Mesenchymal stem cell (in vitro differentiated cells and primary cell): ENCODE results near the gene CCM2.

Experiments used
- DNase-seq: peaks from one replicate; pipeline ENCODE4 v3.0.0-alpha.2; 2013
- H2AFZ ChIP-seq: one replicate; pipeline ENCODE4 v1.6.1; 2013; ENCODE audit warnings: low read depth, mild to moderate bottlenecking, control low read depth, inconsistent platforms, low read length, moderate library complexity
- H2AK5ac ChIP-seq: 2 replicates; pipeline ENCODE4 v1.6.1; 2013; ENCODE audit warnings: low read length, moderate library complexity, mild to moderate bottlenecking, inconsistent platforms; ENCODE audit not compliant: severe bottlenecking
- H2BK120ac ChIP-seq: one replicate; pipeline ENCODE4 v1.6.1; 2013; ENCODE audit warnings: low read depth, mild to moderate bottlenecking, inconsistent platforms, low read length, moderate library complexity
- H2BK12ac ChIP-seq, 2 experiments: one replicate each; pipeline ENCODE4 v1.6.1; 2013; ENCODE audit warnings: inconsistent platforms in 2 of 2, low read length in 2 of 2, mild to moderate bottlenecking in 2 of 2, moderate library complexity in 2 of 2, control low read depth in 1 of 2
- H2BK15ac ChIP-seq: one replicate; pipeline ENCODE4 v1.6.1; 2013; ENCODE audit warnings: mild to moderate bottlenecking, low read depth, inconsistent platforms; ENCODE audit not compliant: poor library complexity, severe bottlenecking
- H2BK5ac ChIP-seq: 2 replicates; pipeline ENCODE4 v1.6.1; 2013; ENCODE audit warnings: low read depth, mild to moderate bottlenecking, low read length, control low read depth, inconsistent platforms; ENCODE audit not compliant: poor library complexity, severe bottlenecking
- H3K14ac ChIP-seq, 2 experiments: one replicate each; pipeline ENCODE4 v1.6.1; 2013; ENCODE audit warnings: inconsistent platforms in 2 of 2, low read length in 2 of 2, control low read depth in 1 of 2, mild to moderate bottlenecking in 1 of 2, moderate library complexity in 1 of 2
- H3K18ac ChIP-seq, 2 experiments: one replicate each; pipeline ENCODE4 v1.6.1; 2013; ENCODE audit warnings: inconsistent platforms in 2 of 2, low read length in 2 of 2, control low read depth in 1 of 2, low read depth in 1 of 2, mild to moderate bottlenecking in 1 of 2
- H3K23ac ChIP-seq, 2 experiments: one replicate each; pipeline ENCODE4 v1.6.1; 2013; ENCODE audit warnings: inconsistent platforms in 2 of 2, low read length in 2 of 2, mild to moderate bottlenecking in 2 of 2, moderate library complexity in 2 of 2, control low read depth in 1 of 2
- H3K27ac ChIP-seq: 2 replicates; pipeline ENCODE4 v1.5.1; 2013; ENCODE audit warnings: mild to moderate bottlenecking, moderate library complexity, low read length, control low read depth, inconsistent platforms; ENCODE audit not compliant: poor library complexity, severe bottlenecking
- H3K27me3 ChIP-seq, 2 experiments: 2 replicates each; pipeline versions ENCODE4 v1.6.1 to v1.7.0; 2013; ENCODE audit warnings: low read length in 2 of 2, mild to moderate bottlenecking in 2 of 2, moderate library complexity in 2 of 2, control low read depth in 1 of 2, inconsistent platforms in 1 of 2; ENCODE audit not compliant: control insufficient read depth in 1 of 2, insufficient read depth in 1 of 2
- H3K36me3 ChIP-seq, 2 experiments: 2 replicates each; pipeline versions ENCODE4 v1.6.1 to v1.7.0; 2013; ENCODE audit warnings: low read length in 2 of 2, control low read depth in 1 of 2, inconsistent platforms in 1 of 2, low read depth in 1 of 2, mild to moderate bottlenecking in 1 of 2; ENCODE audit not compliant: insufficient read depth in 2 of 2, control insufficient read depth in 1 of 2
- H3K4ac ChIP-seq, 2 experiments: one replicate each; pipeline ENCODE4 v1.6.1; 2013; ENCODE audit warnings: inconsistent platforms in 2 of 2, low read length in 2 of 2, mild to moderate bottlenecking in 2 of 2, moderate library complexity in 2 of 2, control low read depth in 1 of 2, low read depth in 1 of 2
- H3K4me1 ChIP-seq: 2 replicates; pipeline ENCODE4 v1.6.1; 2013; ENCODE audit warnings: low read depth, low read length, control low read depth; ENCODE audit not compliant: control insufficient read depth, insufficient read depth
- H3K4me2 ChIP-seq: 2 replicates; pipeline ENCODE4 v1.6.1; 2013; ENCODE audit warnings: low read length, mild to moderate bottlenecking, inconsistent platforms; ENCODE audit not compliant: poor library complexity, severe bottlenecking
- H3K4me3 ChIP-seq, 2 experiments: 2 replicates each; pipeline versions ENCODE4 v1.5.1 to v1.7.0; 2013; ENCODE audit warnings: low read length in 2 of 2, mild to moderate bottlenecking in 2 of 2, control low read depth in 1 of 2, low read depth in 1 of 2; ENCODE audit not compliant: insufficient read depth in 1 of 2
- H3K79me1 ChIP-seq: replicated peaks from 2 replicates; pipeline ENCODE4 v1.6.1; 2013; ENCODE audit warnings: mild to moderate bottlenecking, control low read depth, low read length, inconsistent platforms; ENCODE audit not compliant: poor library complexity, severe bottlenecking
- H3K9ac ChIP-seq: 2 replicates; pipeline ENCODE4 v1.7.0; 2013; ENCODE audit warnings: mild to moderate bottlenecking, low read length, moderate library complexity
- H3K9me3 ChIP-seq: 2 replicates; pipeline ENCODE4 v1.7.0; 2013; ENCODE audit warnings: mild to moderate bottlenecking, low read length; ENCODE audit not compliant: control insufficient read depth
- H4K8ac ChIP-seq: one replicate; pipeline ENCODE4 v1.6.1; 2013; ENCODE audit warnings: inconsistent platforms, mild to moderate bottlenecking, low read length, moderate library complexity
- H4K91ac ChIP-seq: one replicate; pipeline ENCODE4 v1.6.1; 2013; ENCODE audit warnings: mild to moderate bottlenecking, low read length, inconsistent platforms
- WGBS: methylation state at CpG from one replicate; pipeline ENCODE4 v1.1.7; 2013; ENCODE audit warnings: mixed read lengths; 5-methylcytosine and 5-hydroxymethylcytosine counted together

The CCM2 gene

DNA sequence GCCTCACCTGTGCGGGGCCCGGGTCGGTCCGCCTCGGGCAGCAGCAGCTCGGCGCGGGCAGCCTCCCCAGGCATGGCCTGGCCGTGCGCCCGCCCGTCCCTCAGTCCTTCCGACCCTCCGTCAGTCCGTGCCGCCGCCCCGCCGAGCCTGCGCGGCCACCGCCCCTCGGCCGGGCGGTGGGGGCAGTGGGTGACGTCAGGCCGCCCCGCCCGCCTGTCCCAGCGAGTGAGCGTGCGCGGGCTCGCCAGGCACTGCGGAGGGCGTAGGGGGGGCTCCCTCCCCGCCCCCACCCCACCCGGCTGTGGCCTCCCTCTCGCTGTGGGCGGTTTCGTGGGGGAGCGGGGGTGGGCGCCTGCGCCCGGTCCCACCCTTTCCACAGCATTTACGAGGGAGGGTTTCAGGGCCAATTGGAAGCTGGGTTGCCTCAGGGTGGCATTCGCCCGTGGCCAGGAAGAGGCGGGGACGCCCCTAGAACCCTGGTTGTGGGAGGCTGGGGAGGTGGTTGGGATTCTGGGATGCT, 88.9 kb downstream of the CCM2 start, which contains the start of gene NACAD:
TSS of gene NACAD (minus strand) at position 149 of the 520 bp plus-strand sequence. CDS start at position 74, 75 bp downstream.
- no peak within 1 kb of the TSS for H2BK12ac ChIP-seq
- no peak within 1 kb of the TSS for H3K27ac ChIP-seq
- peak within 1 kb of the TSS; percentile 83 for H4K8ac ChIP-seq
- H2AFZ ChIP-seq, result peak within 1 kb of the TSS; percentile 60
- H3K14ac ChIP-seq, result peak within 1 kb of the TSS in 1 of 2 experiments; percentile 30
- H3K18ac ChIP-seq, result peak within 1 kb of the TSS; percentile 29 to 60
- H3K27me3 ChIP-seq, result peaks cover 0 to 10% of the 10 kb centered on the region in 2 experiments
- peaks cover 0 to 19% of the 10 kb centered on the region in 2 experiments for H3K36me3 ChIP-seq
- no peak within 1 kb of the TSS for H2AK5ac ChIP-seq
- H3K4ac ChIP-seq, result peak within 1 kb of the TSS in 1 of 2 experiments; percentile 7
- no peaks in the 10 kb centered on the region for H3K9me3 ChIP-seq
- H3K4me2 ChIP-seq, result peak within 1 kb of the TSS; percentile 86
- peak within 1 kb of the TSS; percentile 66 to 75 for H3K4me3 ChIP-seq
- DNase-seq, result no peak
- H2BK15ac ChIP-seq, result no peak within 1 kb of the TSS
- H3K4me1 ChIP-seq, result peaks cover 20% of the 10 kb centered on the region
- H3K9ac ChIP-seq, result peak within 1 kb of the TSS; percentile 59
- no peak within 1 kb of the TSS for H4K91ac ChIP-seq
- H2BK120ac ChIP-seq, result no peak within 1 kb of the TSS
- H2BK5ac ChIP-seq, result no peak within 1 kb of the TSS
- WGBS, result under 1% methylated on average over 32 of the region's 50 CpGs
- peak within 1 kb of the TSS in 1 of 2 experiments; percentile 40 for H3K23ac ChIP-seq
- H3K79me1 ChIP-seq, result peaks cover 8% of the 10 kb centered on the region

DNA sequence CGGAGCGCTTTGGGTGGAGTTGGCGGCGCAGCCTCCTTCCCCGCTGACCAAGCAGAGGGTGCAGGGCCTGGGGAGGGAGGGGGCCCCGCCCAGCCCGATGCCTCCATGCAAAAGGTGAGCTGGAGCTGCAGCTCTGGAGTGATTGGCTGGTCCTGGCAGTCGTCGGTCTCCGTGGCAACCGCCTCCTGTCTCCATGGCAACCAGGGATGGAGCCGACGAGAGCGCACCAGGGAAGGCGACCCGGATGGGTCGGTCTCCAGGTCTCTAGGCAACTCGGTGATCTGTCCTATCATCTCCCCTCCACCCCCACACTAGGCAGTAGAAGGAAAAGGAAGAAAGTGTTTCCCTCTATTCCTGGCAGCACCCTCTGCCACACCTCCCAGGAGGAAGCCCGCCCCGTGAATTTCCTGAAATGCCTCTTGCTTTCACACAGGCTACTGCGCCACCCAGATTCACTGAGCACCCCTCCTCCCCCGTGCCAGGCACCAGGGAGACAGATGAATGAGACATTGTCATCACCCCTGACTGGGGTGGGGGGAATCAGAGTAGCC, 89.4 kb downstream of the CCM2 start:
- H2BK12ac ChIP-seq, result no peak overlapping the region
- H3K18ac ChIP-seq, result peak overlapping the region in 1 of 2 experiments; percentile 60
- no peaks in the 10 kb centered on the region for H3K9me3 ChIP-seq
- H2BK120ac ChIP-seq, result no peak overlapping the region
- H3K27ac ChIP-seq, result no peak overlapping the region
- peak overlapping the region; percentile 66 to 75 for H3K4me3 ChIP-seq
- H2AK5ac ChIP-seq, result no peak overlapping the region
- H4K91ac ChIP-seq, result no peak overlapping the region
- H3K23ac ChIP-seq, result no peak overlapping the region
- H3K14ac ChIP-seq, result no peak overlapping the region
- H3K4me2 ChIP-seq, result peak overlapping the region; percentile 86
- peaks cover 8% of the 10 kb centered on the region for H3K79me1 ChIP-seq
- 13% methylated on average over 11 of the region's 22 CpGs for WGBS
- DNase-seq, result peak; percentile 60
- peak overlapping the region; percentile 60 for H2AFZ ChIP-seq
- peaks cover 20% of the 10 kb centered on the region for H3K4me1 ChIP-seq
- H3K36me3 ChIP-seq, result peaks cover 0 to 17% of the 10 kb centered on the region in 2 experiments
- H4K8ac ChIP-seq, result no peak overlapping the region
- H2BK5ac ChIP-seq, result no peak overlapping the region
- no peak overlapping the region for H2BK15ac ChIP-seq
- peak overlapping the region in 1 of 2 experiments; percentile 7 for H3K4ac ChIP-seq
- H3K9ac ChIP-seq, result peak overlapping the region; percentile 59
- peaks cover 0 to 10% of the 10 kb centered on the region in 2 experiments for H3K27me3 ChIP-seq

DNA sequence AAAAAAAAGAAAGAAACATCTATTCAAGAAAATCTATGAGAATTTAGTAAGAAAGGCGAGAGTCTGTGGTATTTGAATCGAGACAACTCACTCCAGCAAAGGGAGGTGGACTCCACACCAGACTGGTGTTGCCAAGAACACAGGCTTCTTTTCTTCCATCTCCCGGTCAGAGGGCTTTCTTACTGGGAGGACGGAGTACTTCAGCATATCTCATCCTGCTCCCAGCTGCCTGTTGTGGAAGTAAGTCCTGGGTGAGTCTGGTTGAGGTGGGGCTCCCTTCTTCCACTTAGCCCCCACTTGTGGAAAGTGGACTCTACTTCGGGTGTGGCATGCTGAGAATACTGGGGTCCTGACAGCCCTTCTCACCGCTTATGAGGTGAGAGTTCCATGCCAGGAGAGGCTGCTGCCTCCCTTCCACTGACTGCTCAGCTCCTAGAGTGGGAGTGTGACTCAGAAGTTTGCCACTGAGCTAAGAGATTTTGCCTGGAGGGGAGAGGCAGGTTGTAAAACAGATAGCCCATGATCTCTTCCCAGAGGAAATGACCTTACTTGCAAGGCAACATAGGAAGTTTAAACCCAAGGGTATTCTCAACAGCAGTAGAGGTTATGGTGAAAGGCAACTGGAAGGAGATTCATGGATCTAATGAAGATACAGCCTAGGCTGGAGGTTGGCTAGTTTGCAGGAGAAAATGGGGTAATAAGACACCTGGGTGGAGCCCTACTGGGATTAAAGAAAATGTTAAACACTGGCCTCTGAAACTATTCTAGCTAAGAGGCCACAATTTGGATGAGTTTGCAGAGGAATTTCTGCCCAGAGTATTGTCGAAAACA, 92.3 kb downstream of the CCM2 start:
- no peak overlapping the region for H2BK5ac ChIP-seq

DNA sequence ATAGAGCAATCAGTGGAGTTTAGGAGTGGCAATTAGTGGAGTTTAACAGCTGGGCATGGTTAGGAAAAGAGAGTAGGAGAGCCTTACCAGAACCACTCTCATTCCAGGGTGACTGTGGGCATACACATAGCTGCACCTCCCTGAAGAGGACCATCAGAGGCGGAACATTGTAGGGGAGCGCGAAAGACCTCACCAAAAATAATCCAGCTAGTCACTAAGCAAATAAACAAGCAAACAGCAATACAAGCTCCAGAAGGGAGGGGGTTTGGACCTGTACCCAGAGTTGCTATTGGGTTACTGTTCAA, 92.9 kb downstream of the CCM2 start:
- DNase-seq, result no peak
- Histone ChIP-seq H2AFZ (peak overlapping the region; percentile 53), H4K91ac (no peak overlapping the region), H3K18ac (no peak overlapping the region), H3K9me3 (no peaks in the 10 kb centered on the region), H4K8ac (no peak overlapping the region), H3K9ac (peak overlapping the region; percentile 11), H2AK5ac (no peak overlapping the region), H3K4me3 (no peak overlapping the region), H3K79me1 (peaks cover 5% of the 10 kb centered on the region), H3K36me3 (no peaks in the 10 kb centered on the region), H2BK5ac (no peak overlapping the region), H3K23ac (peak overlapping the region in 1 of 2 experiments; percentile 40), H2BK120ac (no peak overlapping the region), H3K27ac (no peak overlapping the region), H2BK15ac (no peak overlapping the region), H3K4me2 (no peak overlapping the region), H2BK12ac (no peak overlapping the region), H3K4ac (no peak overlapping the region), H3K27me3 (peaks cover 0 to 10% of the 10 kb centered on the region in 2 experiments), H3K14ac (no peak overlapping the region), H3K4me1 (peaks cover 15% of the 10 kb centered on the region)
- WGBS, result 80% methylated on average over 1 of the region's 3 CpGs

More for the DNA sequence above, 92.3 kb downstream of the CCM2 start:
- no peak overlapping the region for H2AFZ ChIP-seq
- 69% methylated on average over 6 of the region's 7 CpGs for WGBS
- H2AK5ac ChIP-seq, result no peak overlapping the region
- H3K9me3 ChIP-seq, result no peaks in the 10 kb centered on the region
- H2BK120ac ChIP-seq, result no peak overlapping the region
- no peak overlapping the region for H3K27ac ChIP-seq
- no peak overlapping the region for H4K91ac ChIP-seq
- peaks cover 8% of the 10 kb centered on the region for H3K79me1 ChIP-seq
- peaks cover 16% of the 10 kb centered on the region for H3K4me1 ChIP-seq
- H3K4me3 ChIP-seq, result no peak overlapping the region
- no peak overlapping the region for H3K4me2 ChIP-seq
- no peak overlapping the region for H3K23ac ChIP-seq
- no peak overlapping the region for H3K18ac ChIP-seq
- no peaks in the 10 kb centered on the region for H3K36me3 ChIP-seq
- H3K14ac ChIP-seq, result no peak overlapping the region
- no peak overlapping the region for H4K8ac ChIP-seq
- no peak overlapping the region for H2BK15ac ChIP-seq
- H3K9ac ChIP-seq, result no peak overlapping the region
- no peak overlapping the region for H2BK12ac ChIP-seq
- DNase-seq, result peak; percentile 34
- H3K27me3 ChIP-seq, result peaks cover 0 to 10% of the 10 kb centered on the region in 2 experiments
- no peak overlapping the region for H3K4ac ChIP-seq
